Stimulated activated naive B cell treated with anti-CD40 and anti-IgM and Interleukin-4, amounts not matched to agents 10 μg/mL and 1 μg/mL and 100 μg/mL, for 72 hours (primary cell): ENCODE results near the gene PRL.
A peak's percentile ranks its signal among the peaks of the same experiment; 100 is the strongest.

Source experiments
- ATAC-seq, 2 donors: fragments of 150-1000 bp; cut with Tn5 transposase; replicated peaks; 2 replicates each; pipeline ENCODE4 v1.10.0; 2021; ENCODE audit warnings: moderate library complexity in 1 of 2
- DNase-seq: peaks from one replicate; pipeline ENCODE4 v3.0.0; 2021
- H3K27ac Mint-ChIP-seq: one replicate; pipeline ENCODE4 v1.8.0; 2022; ENCODE audit warnings: mild to moderate bottlenecking, mixed read lengths
- H3K27me3 Mint-ChIP-seq, 2 donors: one replicate each; pipeline ENCODE4 v1.8.0; 2022; ENCODE audit warnings: mixed read lengths in 2 of 2
- H3K36me3 Mint-ChIP-seq, 2 donors: one replicate each; pipeline ENCODE4 v1.8.0; 2022; ENCODE audit warnings: mixed read lengths in 2 of 2, mild to moderate bottlenecking in 1 of 2
- H3K4me1 Mint-ChIP-seq, 2 donors: one replicate each; pipeline ENCODE4 v1.8.0; 2022; ENCODE audit warnings: mixed read lengths in 2 of 2, mild to moderate bottlenecking in 1 of 2
- H3K4me3 Mint-ChIP-seq, 2 donors: one replicate each; pipeline ENCODE4 v1.8.0; 2022; ENCODE audit warnings: mild to moderate bottlenecking in 2 of 2, mixed read lengths in 2 of 2, moderate library complexity in 1 of 2
- H3K9me3 Mint-ChIP-seq, 2 donors: one replicate each; pipeline ENCODE4 v1.8.0; 2022; ENCODE audit warnings: mixed read lengths in 2 of 2, mild to moderate bottlenecking in 1 of 2

PRL gene

GRCh38 chr6:22271081-22271480 is 25.8 kb downstream of the PRL start:
- Mint-ChIP-seq H3K9me3 (peaks cover 4% of the 10 kb centered on the region in 2 donors), H3K27me3 (peaks cover 0 to 4% of the 10 kb centered on the region in 2 donors), H3K4me1 (peaks cover 11 to 35% of the 10 kb centered on the region in 2 donors), H3K27ac (no peak overlapping the region), H3K36me3 (no peaks in the 10 kb centered on the region), H3K4me3 (peak overlapping the region; percentile 55 to 58)
- ATAC-seq: peak; percentile 95 to 96
- peak; percentile 1 for DNase-seq

- no peak overlapping the region for H3K27ac Mint-ChIP-seq
- ATAC-seq: no peak
- H3K4me1 Mint-ChIP-seq: peaks cover 7 to 17% of the 10 kb centered on the region in 2 donors
- no peak overlapping the region for H3K4me3 Mint-ChIP-seq
- no peaks in the 10 kb centered on the region for H3K9me3 Mint-ChIP-seq
- peaks cover 0 to 3% of the 10 kb centered on the region in 2 donors for H3K27me3 Mint-ChIP-seq
- H3K36me3 Mint-ChIP-seq: no peaks in the 10 kb centered on the region
- no peak for DNase-seq
Measured at GRCh38 chr6:22263748-22264147, 33.1 kb downstream of the PRL start.

- no peak overlapping the region for H3K27ac Mint-ChIP-seq
- H3K4me1 Mint-ChIP-seq: no peaks in the 10 kb centered on the region
- ATAC-seq (no peak), DNase-seq (no peak)
- H3K9me3 Mint-ChIP-seq: peaks cover 0 to 3% of the 10 kb centered on the region in 2 donors
- no peaks in the 10 kb centered on the region for H3K36me3 Mint-ChIP-seq
- H3K4me3 Mint-ChIP-seq: no peak overlapping the region
- H3K27me3 Mint-ChIP-seq: no peaks in the 10 kb centered on the region
Measured at GRCh38 chr6:22254886-22255285, 42.0 kb downstream of the PRL start.

DNA sequence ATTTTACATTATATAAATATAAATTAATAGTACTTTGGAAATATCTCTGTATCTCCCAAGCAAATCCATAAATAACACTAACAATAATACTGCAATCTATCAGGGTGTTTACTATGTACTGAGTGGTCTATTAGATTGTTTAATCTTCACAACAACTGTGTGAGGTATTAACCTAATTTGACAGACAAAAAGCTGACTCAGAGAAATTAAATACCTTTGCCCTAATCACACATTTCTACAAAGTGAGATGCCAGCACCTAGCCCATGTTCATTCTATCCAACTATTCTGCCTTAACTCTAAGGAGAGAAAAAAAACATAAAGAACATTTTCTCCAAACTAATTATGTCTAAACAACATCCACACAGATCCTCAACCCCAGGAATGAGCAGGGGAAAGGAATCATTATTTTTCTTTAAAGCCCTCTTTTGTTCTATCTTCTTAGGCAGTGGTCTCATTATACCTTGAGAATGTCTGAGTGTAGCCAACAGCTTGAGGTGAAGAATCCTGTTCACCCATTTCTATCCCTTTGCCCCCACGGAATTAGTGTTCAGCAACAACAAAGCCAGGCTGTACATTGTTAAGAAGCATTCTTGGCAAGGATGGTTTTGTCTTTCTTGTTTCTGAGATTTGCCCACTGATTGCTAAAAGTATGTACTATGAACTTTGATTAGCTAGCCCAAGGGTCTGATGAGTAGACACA is 42.7 kb downstream of the PRL start:
- ATAC-seq: no peak
- H3K9me3 Mint-ChIP-seq: peaks cover 0 to 3% of the 10 kb centered on the region in 2 donors
- H3K27ac Mint-ChIP-seq: no peak overlapping the region
- H3K4me1 Mint-ChIP-seq: no peaks in the 10 kb centered on the region
- no peaks in the 10 kb centered on the region for H3K36me3 Mint-ChIP-seq
- no peaks in the 10 kb centered on the region for H3K27me3 Mint-ChIP-seq
- no peak for DNase-seq
- no peak overlapping the region for H3K4me3 Mint-ChIP-seq

DNA sequence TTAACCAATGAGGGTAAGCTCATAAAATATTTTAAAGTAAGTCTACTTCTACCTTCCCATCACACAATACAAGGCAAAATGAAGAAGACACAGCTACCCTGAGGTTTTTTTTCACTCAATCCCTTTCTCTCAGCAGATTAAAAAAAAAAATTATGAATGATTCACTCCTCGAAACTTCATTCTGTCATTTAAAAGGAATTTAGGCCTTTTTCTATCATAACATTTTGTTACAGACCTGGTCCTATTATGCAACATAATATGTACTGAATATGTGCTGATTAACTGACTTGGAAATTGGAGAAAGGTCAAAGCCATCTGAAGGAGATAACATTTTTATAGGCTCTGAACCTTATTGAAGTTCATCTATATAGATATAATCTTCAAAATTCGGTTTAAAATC is 45.5 kb downstream of the PRL start:
- no peak overlapping the region for H3K4me3 Mint-ChIP-seq
- H3K27ac Mint-ChIP-seq: no peak overlapping the region
- DNase-seq (no peak), ATAC-seq (no peak)
- no peaks in the 10 kb centered on the region for H3K36me3 Mint-ChIP-seq
- H3K27me3 Mint-ChIP-seq: no peaks in the 10 kb centered on the region
- H3K9me3 Mint-ChIP-seq: no peaks in the 10 kb centered on the region
- H3K4me1 Mint-ChIP-seq: no peaks in the 10 kb centered on the region

DNA sequence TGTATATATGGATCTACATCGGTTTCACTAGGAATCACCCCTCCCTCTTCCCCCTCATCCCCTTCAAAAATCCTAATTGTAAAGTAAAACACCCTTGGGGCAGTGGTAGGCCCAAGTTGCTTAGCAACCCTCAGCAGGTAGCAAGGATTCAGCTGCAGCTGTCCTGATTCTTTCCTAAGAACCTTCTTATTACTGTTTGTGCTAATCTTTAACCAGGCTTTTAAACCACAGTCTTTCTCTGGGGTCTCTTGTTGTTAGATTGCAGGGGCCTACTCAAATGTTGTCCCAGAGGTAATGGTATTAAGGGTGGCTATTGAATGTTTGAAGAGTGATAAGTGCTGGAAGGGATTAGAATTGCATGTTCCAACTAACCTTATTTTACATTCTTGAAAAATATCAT is 46.4 kb downstream of the PRL start:
- Mint-ChIP-seq H3K4me3 (no peak overlapping the region), H3K27ac (no peak overlapping the region), H3K36me3 (no peaks in the 10 kb centered on the region), H3K27me3 (no peaks in the 10 kb centered on the region), H3K9me3 (no peaks in the 10 kb centered on the region), H3K4me1 (no peaks in the 10 kb centered on the region)
- DNase-seq (no peak), ATAC-seq (no peak)

DNA sequence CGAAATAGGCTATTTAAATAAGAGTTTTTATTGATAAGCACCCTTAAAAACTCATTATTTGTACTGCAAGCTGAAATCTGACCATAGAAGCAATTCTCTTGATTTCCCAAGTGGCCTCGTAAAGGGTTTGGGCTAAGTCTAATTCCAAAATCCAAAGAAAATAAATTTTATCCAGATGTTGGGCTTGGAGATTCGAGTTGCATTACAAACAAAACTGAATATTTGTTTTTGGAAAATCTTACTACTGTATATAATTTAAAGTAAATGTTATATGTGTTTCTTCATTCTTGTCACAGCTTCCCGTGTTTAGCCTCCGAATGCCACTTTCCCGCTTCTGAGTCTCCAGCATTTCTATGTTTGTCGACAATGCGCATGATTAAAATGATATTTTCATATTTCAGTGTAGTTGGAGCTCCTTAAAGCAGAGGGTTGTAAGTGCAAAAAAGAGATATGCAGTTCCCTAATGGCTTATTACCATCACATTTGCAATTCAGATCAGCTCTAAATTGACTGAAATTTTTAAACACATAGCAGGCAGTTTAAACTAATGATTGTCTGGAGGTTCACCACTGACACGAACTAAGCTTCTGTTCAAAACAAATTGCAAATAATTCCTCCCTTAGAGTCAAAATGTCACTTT is 47.0 kb downstream of the PRL start:
- H3K27ac Mint-ChIP-seq: no peak overlapping the region
- H3K27me3 Mint-ChIP-seq: no peaks in the 10 kb centered on the region
- no peak for ATAC-seq
- no peak for DNase-seq
- H3K36me3 Mint-ChIP-seq: no peaks in the 10 kb centered on the region
- H3K4me1 Mint-ChIP-seq: no peaks in the 10 kb centered on the region
- H3K9me3 Mint-ChIP-seq: no peaks in the 10 kb centered on the region
- H3K4me3 Mint-ChIP-seq: no peak overlapping the region

DNA sequence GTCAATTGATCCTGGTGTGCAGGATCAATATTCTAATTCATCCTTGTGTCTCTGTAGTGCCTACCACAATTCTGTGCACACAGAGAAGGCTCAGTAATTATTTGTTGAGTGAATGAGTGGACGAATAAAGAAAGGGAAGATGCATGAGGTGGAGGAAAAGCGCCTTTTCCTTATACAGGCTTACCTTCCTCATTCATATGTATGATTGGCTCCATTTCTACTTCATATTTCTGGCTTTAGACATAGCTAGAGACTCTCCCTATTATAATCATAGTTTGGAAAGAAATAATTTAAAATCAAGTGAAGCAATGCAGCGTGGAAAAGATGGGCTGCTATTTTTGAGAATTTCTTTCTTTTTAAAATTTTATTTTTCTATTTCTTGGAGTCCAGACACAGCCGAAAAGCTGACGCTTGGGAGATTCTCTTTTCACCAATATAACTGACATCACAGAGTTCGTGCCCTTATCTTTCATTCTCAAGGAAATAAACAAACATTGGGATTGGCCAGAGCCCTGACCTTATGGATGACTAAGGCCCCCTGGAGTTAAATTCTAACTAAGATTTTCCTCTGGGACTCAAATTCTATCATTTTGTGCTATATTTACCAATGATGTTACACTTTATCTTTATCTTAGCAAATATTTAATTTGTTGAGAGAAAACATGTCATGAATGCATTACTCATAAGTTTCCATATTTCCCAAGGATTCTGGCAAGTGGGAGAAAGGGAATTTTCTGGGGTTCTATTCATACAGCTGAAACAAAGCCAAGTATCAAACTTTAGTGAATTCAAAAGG is 48.1 kb downstream of the PRL start:
- no peak for DNase-seq
- ATAC-seq: no peak
- Mint-ChIP-seq H3K4me3 (no peak overlapping the region), H3K36me3 (no peaks in the 10 kb centered on the region), H3K27me3 (no peaks in the 10 kb centered on the region), H3K9me3 (peaks cover 2 to 3% of the 10 kb centered on the region in 2 donors), H3K4me1 (no peaks in the 10 kb centered on the region), H3K27ac (no peak overlapping the region)

DNA sequence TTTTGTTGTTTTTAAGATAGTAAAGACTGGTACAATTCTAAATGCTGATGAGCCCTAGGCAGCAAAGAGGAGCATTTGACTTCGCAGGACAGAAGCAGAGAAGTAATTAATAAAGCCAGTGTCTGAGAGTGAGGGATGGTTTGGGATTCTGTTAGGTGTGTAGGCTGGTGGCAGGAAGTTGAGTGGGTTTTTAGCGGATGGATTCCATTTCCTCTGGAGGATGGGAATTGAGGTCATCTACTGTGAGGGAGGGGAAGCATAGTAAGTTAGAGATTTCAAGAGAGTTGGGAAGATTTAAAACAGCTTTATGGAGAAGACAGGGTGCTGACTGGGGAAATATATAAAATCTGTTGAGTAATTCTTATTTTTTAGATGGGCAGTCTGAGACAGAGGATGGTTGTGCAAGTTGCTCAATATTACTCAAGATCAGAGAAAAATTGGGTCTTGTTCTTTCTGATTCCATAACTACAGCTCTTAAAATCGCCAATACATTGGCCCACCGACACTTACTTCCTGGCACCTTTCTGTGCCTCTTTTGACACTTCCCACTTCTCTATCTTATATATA is 48.8 kb downstream of the PRL start:
- no peak for ATAC-seq
- peaks cover 7% of the 10 kb centered on the region in 2 donors for H3K9me3 Mint-ChIP-seq
- H3K27ac Mint-ChIP-seq: no peak overlapping the region
- peaks cover 0 to under 1% of the 10 kb centered on the region in 2 donors for H3K36me3 Mint-ChIP-seq
- no peak overlapping the region for H3K4me3 Mint-ChIP-seq
- H3K4me1 Mint-ChIP-seq: peaks cover 0 to under 1% of the 10 kb centered on the region in 2 donors
- no peaks in the 10 kb centered on the region for H3K27me3 Mint-ChIP-seq
- DNase-seq: no peak

GRCh38 chr6:22240025-22240424 is 56.8 kb downstream of the PRL start:
- Mint-ChIP-seq H3K9me3 (peaks cover 17 to 22% of the 10 kb centered on the region in 2 donors), H3K27me3 (no peaks in the 10 kb centered on the region), H3K27ac (no peak overlapping the region), H3K4me1 (peaks cover 2 to 9% of the 10 kb centered on the region in 2 donors), H3K4me3 (no peak overlapping the region), H3K36me3 (peaks cover 0 to 4% of the 10 kb centered on the region in 2 donors)
- DNase-seq (no peak), ATAC-seq (no peak)

DNA sequence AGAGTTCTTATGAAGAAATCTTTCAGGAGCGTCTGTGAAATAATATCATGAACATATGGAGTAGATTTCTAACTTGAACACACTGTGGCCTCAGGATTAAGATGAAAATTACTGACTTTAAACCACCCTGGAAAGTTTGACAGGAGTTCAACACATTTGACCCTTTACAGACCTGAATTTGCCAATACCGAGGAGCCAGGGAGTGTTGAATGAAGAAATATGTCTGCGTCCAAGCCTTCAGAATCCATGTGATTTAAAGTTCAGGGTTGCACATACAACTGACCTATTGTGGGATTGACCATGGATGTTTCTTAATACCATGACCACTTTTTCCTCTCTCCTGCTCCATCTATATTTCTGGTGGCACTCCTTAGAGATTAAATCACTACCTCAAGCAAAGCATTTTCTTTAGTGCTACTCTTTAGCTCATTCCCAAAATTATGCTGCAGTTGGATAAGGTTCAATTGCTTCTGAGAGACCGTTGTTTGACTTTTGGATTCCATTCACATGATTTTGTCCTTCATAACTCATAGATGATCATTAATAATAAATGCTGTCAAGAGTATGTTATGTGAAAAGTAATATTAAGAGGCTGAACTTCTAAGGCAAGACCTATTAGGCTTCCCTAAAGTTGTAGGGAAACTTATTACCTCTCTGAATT is 57.4 kb downstream of the PRL start:
- Mint-ChIP-seq H3K27me3 (no peaks in the 10 kb centered on the region), H3K27ac (no peak overlapping the region), H3K4me3 (no peak overlapping the region), H3K4me1 (peaks cover 2 to 9% of the 10 kb centered on the region in 2 donors), H3K9me3 (peaks cover 19 to 22% of the 10 kb centered on the region in 2 donors), H3K36me3 (peaks cover 0 to 4% of the 10 kb centered on the region in 2 donors)
- DNase-seq (no peak), ATAC-seq (no peak)

DNA sequence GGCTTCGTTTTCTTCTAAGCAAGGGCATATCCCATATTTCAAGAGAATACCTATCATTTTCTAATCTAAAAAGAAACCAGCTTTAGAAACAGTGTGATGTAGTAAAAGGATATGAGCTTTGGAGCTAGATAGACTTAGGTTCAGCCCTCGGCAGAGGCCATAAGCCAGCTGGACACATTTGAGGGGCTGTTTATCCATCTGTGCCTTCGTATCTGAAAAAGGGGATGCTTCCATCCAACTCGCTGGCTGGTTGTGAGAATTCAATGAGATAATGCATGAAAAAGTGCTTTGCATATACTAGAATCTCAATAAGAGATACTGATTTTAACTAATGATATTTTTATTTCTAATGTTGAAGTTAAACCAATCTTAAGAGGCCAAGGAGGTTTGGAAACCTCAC is 58.0 kb downstream of the PRL start:
- Mint-ChIP-seq H3K27me3 (no peaks in the 10 kb centered on the region), H3K4me3 (no peak overlapping the region), H3K4me1 (peaks cover 2 to 9% of the 10 kb centered on the region in 2 donors), H3K36me3 (peaks cover 0 to 4% of the 10 kb centered on the region in 2 donors), H3K9me3 (peaks cover 17 to 21% of the 10 kb centered on the region in 2 donors), H3K27ac (no peak overlapping the region)
- ATAC-seq (no peak), DNase-seq (no peak)

DNA sequence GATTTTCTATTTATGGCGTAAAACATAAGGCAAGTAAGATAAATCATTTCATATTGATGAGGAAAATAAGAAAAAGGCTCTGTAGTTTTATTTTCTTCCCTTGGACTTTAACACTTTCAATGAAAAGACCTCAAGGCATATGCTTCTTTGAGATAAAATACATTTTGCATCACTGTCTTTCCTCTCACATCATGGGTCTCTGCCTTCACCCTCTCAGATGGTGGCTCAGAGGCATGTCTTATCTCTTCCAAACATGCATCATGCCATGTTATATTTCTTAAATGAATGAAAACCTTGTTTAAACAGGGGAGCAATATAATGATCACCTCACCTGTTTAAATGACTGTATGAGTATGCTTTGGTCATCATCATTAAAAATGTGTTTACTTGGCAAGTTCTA is 59.3 kb downstream of the PRL start:
- no peak overlapping the region for H3K27ac Mint-ChIP-seq
- no peaks in the 10 kb centered on the region for H3K36me3 Mint-ChIP-seq
- H3K27me3 Mint-ChIP-seq: no peaks in the 10 kb centered on the region
- no peak overlapping the region for H3K4me3 Mint-ChIP-seq
- H3K4me1 Mint-ChIP-seq: peaks cover 2 to 4% of the 10 kb centered on the region in 2 donors
- DNase-seq (no peak), ATAC-seq (no peak)
- peaks cover 8 to 10% of the 10 kb centered on the region in 2 donors for H3K9me3 Mint-ChIP-seq
